ENCODE data around the gene AGTRAP. TPM values are rescaled to one million over a fixed set of nuclear protein-coding genes. Genes with fewer than 3 reads are reported as not detected.
A peak's percentile ranks its signal among the peaks of the same experiment; 100 is the strongest.

AGTRAP gene
- total and polyA plus RNA-seq, 2 donors (not counting 3 experiments of a cell fraction or from before 2014, with no cell fraction given): 41.6 to 101 TPM

GRCh38 chr1:11731691-11732283 is 4.1 kb upstream of the AGTRAP start:
- no TSS peak for BruUV-seq (replicated peaks)
- H3K27ac ChIP-seq (ENCODE audit: insufficient read depth, low read depth, low read length): no peak overlapping the region
- peak overlapping the region; percentile 68 for H2AFZ ChIP-seq (ENCODE audit: low read depth, low read length)
- no peaks in the 10 kb centered on the region for H3K9me3 ChIP-seq (replicated peaks; ENCODE audit: control insufficient read depth, insufficient read depth, low read length)
- peaks cover 22% of the 10 kb centered on the region for H3K4me1 ChIP-seq (ENCODE audit: control insufficient read depth, extremely low read depth, insufficient read depth, low read length)
- no peaks in the 10 kb centered on the region for H4K20me1 ChIP-seq (replicated peaks; ENCODE audit: control insufficient read depth, extremely low read depth, insufficient read depth, low read length)
- peak overlapping the region; percentile 3 for H3K9ac ChIP-seq (replicated peaks; ENCODE audit: extremely low read depth, insufficient read depth, low read length)
- no peak for FAIRE-seq
- peak; percentile 54 for DNase-seq (ENCODE audit: low read depth, low spot score)
- H3K79me2 ChIP-seq (ENCODE audit: control insufficient read depth, insufficient read depth, low read length): no peaks in the 10 kb centered on the region
- peak overlapping the region in 1 of 3 experiments; percentile 19 for H3K4me3 ChIP-seq (replicated peaks in 1 of 3; ENCODE audit: insufficient read depth in 1 of 3, low read depth in 1 of 3, low read length in 3 of 3)
- peak overlapping the region; percentile 79 for H3K4me2 ChIP-seq (ENCODE audit: insufficient read depth, low read length)
- no peaks in the 10 kb centered on the region for H3K36me3 ChIP-seq (ENCODE audit: control insufficient read depth in 2 of 2, extremely low read depth in 1 of 2, insufficient read depth in 2 of 2, low read length in 2 of 2)
- ChIA-PET POLR2A (no interaction called here), CTCF (interaction anchor here (0.7 to 2.5 kb wide), 4 partner anchors 12 to 72 kb away, joined by 3 to 18 read pairs (median 6); partner anchors contain the start of gene FBXO6)
- H3K27me3 ChIP-seq (ENCODE audit: control insufficient read depth in 2 of 2, insufficient read depth in 2 of 2, low read length in 2 of 2): no peaks in the 10 kb centered on the region
- dilution Hi-C loops (cut with MboI; ENCODE audit: extremely low pct_ligation_motif_present, low sequenced_read_pairs) (no loop called here), intact Hi-C loops (cut with micrococcal nuclease) (loop anchor here (10.0 kb wide), 1 partner anchor 457 kb away; the partner anchor contains the start of gene UBIAD1)
- H3K9me1 ChIP-seq (replicated peaks; ENCODE audit: control insufficient read depth, extremely low read depth, insufficient read depth, low read length): no peaks in the 10 kb centered on the region
- TF ChIP-seq POLR2AphosphoS5 (IDR thresholded peaks at IDR 0.05; ENCODE audit: insufficient read depth, low read depth, low read length): no peak
- TF ChIP-seq GATA2 (IDR thresholded peaks at IDR 0.05; ENCODE audit: insufficient read depth, insufficient read length, low read depth, low read length): no peak
- TF ChIP-seq CTCF (IDR thresholded peaks at IDR 0.05; ENCODE audit: extremely low read depth in 1 of 2, insufficient read depth in 1 of 2, low read depth in 1 of 2, low read length in 2 of 2): no peak
- no peak for TF ChIP-seq FOS (IDR thresholded peaks at IDR 0.05; ENCODE audit: borderline replicate concordance, insufficient read depth, low read length)
- TF ChIP-seq JUN (IDR thresholded peaks at IDR 0.05; ENCODE audit: borderline replicate concordance, insufficient read depth, insufficient read length, low read depth): no peak
- no peak for TF ChIP-seq MYC (IDR thresholded peaks at IDR 0.05; ENCODE audit: low read depth, low read length)
- no peak for TF ChIP-seq POLR2A (IDR thresholded peaks at IDR 0.05; ENCODE audit: low read depth, low read length)
- no peak for TF ChIP-seq EZH2 (IDR thresholded peaks at IDR 0.05; ENCODE audit: borderline replicate concordance, low read depth, low read length, severe bottlenecking)
- no peak for TF ChIP-seq MAX (IDR thresholded peaks at IDR 0.05; ENCODE audit: insufficient read depth, insufficient read length)
